ENCODE results near the gene APBA2.

GRCh38 chr15:28931828-28932227, 46.1 kb downstream of the APBA2 start:
- TF ChIP-seq CTCF (IDR thresholded peaks at IDR 0.05; ENCODE audit: low read length) = no peak
- no peak for TF ChIP-seq EZH2 (optimal IDR thresholded peaks at IDR 0.05; ENCODE audit: low read depth, low read length)

Measured in MM.1S (cell line).